B cell (primary cell): ENCODE results near the gene CCDC136.

Source experiments
- CTCF ChIP-seq: fragments of 200-600 bp; IDR thresholded peaks from one replicate; pipeline ENCODE4 v1.8.0; 2022; ENCODE audit warnings: antibody characterized with exemption, mild to moderate bottlenecking
- EZH2 ChIP-seq: IDR thresholded peaks from 2 replicates; pipeline ENCODE4 v1.6.1; 2012; ENCODE audit warnings: borderline replicate concordance, low read depth, mild to moderate bottlenecking, moderate library complexity, low read length; ENCODE audit not compliant: insufficient read depth, poor library complexity, severe bottlenecking

DNA sequence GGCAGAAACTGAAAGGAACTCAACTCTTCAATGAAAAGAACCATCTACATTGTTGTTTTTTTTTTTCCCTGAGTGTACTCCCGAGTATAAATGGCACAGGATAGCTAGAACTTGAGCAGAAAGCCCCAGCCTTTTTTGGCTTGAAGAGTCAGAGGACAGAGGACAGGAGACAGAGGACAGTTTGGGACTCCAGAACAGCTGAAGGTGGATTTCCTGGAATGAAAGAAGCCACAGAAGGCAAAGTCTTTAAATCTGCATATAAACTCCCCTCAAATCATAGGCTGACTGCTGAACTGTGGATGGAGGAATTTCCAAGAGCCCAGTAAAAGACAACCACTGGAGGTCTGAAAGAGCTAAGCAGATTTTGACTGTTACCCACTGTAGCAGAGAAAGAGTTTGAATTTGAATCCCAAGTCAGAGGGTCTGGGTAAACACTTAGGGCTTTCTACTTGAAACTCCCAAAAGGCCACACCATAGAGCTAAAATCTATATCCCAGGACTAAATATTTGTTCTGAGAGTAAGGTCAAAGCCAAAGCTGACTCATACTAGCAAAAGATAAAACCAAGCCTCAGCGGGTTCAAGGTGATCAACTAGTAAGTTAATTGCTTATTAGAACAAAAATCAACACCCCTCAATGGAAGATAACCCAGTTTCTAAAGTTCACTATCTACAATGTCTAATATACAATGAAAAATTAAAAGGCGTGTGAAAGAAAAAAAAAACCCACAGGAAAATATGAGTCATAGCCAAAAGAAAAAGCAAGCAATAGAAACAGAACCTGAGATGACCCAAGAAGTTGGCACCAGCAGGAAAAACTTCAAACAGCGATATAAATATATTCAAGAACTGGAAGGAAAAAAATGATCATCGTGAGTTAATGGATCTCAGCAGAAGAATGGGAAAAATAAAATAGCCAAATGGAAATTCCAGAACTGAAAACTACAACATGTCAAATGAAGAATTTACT lies 14.3 kb upstream of the CCDC136 start:
- no peak for TF ChIP-seq CTCF
- TF ChIP-seq EZH2, result no peak
